Measurements from ENCODE around the gene SLC2A11.
"Not testable (repeated sequence)": the region's sequence is repeated elsewhere in the genome, so short reads cannot be mapped to it uniquely, and the experiment has no call there.

The SLC2A11 gene

GRCh38 chr22:23891726-23892125, 34.1 kb downstream of the SLC2A11 start:
- no peak for DNase-seq (ENCODE audit: low read depth)

- no peak for DNase-seq (ENCODE audit: low read depth)
Observed at GRCh38 chr22:23892130-23892529, 34.5 kb downstream of the SLC2A11 start.

GRCh38 chr22:23892706-23893105, 35.0 kb downstream of the SLC2A11 start:
- no peak for DNase-seq (ENCODE audit: low read depth)

GRCh38 chr22:23893121-23893944, 35.7 kb downstream of the SLC2A11 start:
- no peak for DNase-seq (ENCODE audit: low read depth)

- peak; percentile 92 for DNase-seq (ENCODE audit: low read depth)
Observed at GRCh38 chr22:23893945-23894709, 36.5 kb downstream of the SLC2A11 start, which contains the start of gene MIF. MIF (plus strand) TSS chr22:23894383; CDS start chr22:23894475, 92 bp downstream.

- DNase-seq (ENCODE audit: low read depth) = peak; percentile 78
Observed at GRCh38 chr22:23894710-23895598, 37.3 kb downstream of the SLC2A11 start.

GRCh38 chr22:23895599-23896144, 38.0 kb downstream of the SLC2A11 start:
- no peak for DNase-seq (ENCODE audit: low read depth)

GRCh38 chr22:23896166-23896522, 38.5 kb downstream of the SLC2A11 start:
- DNase-seq (ENCODE audit: low read depth) = no peak

GRCh38 chr22:23896523-23897186, 39.0 kb downstream of the SLC2A11 start:
- no peak for DNase-seq (ENCODE audit: low read depth)

GRCh38 chr22:23897320-23897719, 39.6 kb downstream of the SLC2A11 start:
- DNase-seq (ENCODE audit: low read depth) = no peak

- DNase-seq (ENCODE audit: low read depth) = no peak
Observed at GRCh38 chr22:23898006-23898974, 40.6 kb downstream of the SLC2A11 start.

GRCh38 chr22:23899042-23899745, 41.5 kb downstream of the SLC2A11 start:
- no peak for DNase-seq (ENCODE audit: low read depth)

- DNase-seq (ENCODE audit: low read depth) = not testable (repeated sequence)
Observed at GRCh38 chr22:23900227-23900626, 42.6 kb downstream of the SLC2A11 start.

GRCh38 chr22:23901600-23901999, 43.9 kb downstream of the SLC2A11 start:
- DNase-seq (ENCODE audit: low read depth) = no peak

GRCh38 chr22:23903328-23903971, 45.8 kb downstream of the SLC2A11 start:
- DNase-seq (ENCODE audit: low read depth) = no peak

GRCh38 chr22:23904573-23905254, 47.0 kb downstream of the SLC2A11 start:
- no peak for DNase-seq (ENCODE audit: low read depth)

GRCh38 chr22:23906641-23907040, 49.0 kb downstream of the SLC2A11 start:
- DNase-seq (ENCODE audit: low read depth) = no peak

GRCh38 chr22:23907423-23907822, 49.7 kb downstream of the SLC2A11 start:
- DNase-seq (ENCODE audit: low read depth) = not testable (repeated sequence)
